K562 (cell line): ENCODE results near the gene CD79A. TPM values are rescaled to one million over a fixed set of nuclear protein-coding genes. Genes with fewer than 3 reads are reported as not detected.

Source experiments
- ATAC-seq: fragments of 200-7000 bp; cut with Tn5 transposase; 3 replicates; pipeline ENCODE4 v1.9.1; 2020; ENCODE audit warnings: moderate library complexity
- BruUV-seq: library from RNA; stranded (reverse); fragments of 400-500 nt; replicated peaks from 2 replicates; lab custom pipeline; 2021; lab: Mats Ljungman, UMichigan
- CTCF ChIA-PET: fragments of 300-600 bp; formaldehyde crosslinking; extraction: SDS; loops from one replicate; lab custom pipeline; 2021; ENCODE audit warnings: low intra/inter-chr PET ratio; lab: Yijun Ruan, JAX
- POLR2A ChIA-PET: fragments of 300-600, 350-650 bp; sonication (Branson Sonifier 250); formaldehyde crosslinking; extraction: SDS; loops from one replicate; lab custom pipeline; 2021; ENCODE audit warnings: antibody characterized with exemption, inconsistent platforms; lab: Yijun Ruan, JAX
- DNase-seq, 4 experiments: peaks; one replicate each; pipeline versions ENCODE4 v3.0.0 to v3.0.0-alpha.2; 2011 to 2018; ENCODE audit warnings: low spot score in 3 of 4, mixed read lengths in 3 of 4; ENCODE audit errors: extremely low read depth in 1 of 4
- FAIRE-seq: peaks from 2 replicates; lab custom pipeline; 2011; peaks lifted over from hg19 to GRCh38; lab: Jason Lieb, UNC
- H2AFZ ChIP-seq: 2 replicates; pipeline ENCODE4 v1.6.0; 2011; ENCODE audit warnings: low read depth, low read length, control low read depth, inconsistent platforms
- H3K27ac ChIP-seq: fragments of 200-600 bp; 3 replicates; pipeline ENCODE4 v1.8.0; 2011; ENCODE audit warnings: low read depth, mild to moderate bottlenecking, control low read depth, inconsistent platforms, low read length, moderate library complexity, mixed read lengths; ENCODE audit errors: extremely low read depth
- H3K27me3 ChIP-seq, 2 experiments: fragments of 300-600 bp in 1 of 2; 2 replicates in 1 of 2; 3 replicates in 1 of 2; pipeline versions ENCODE4 v1.6.0 to v1.8.0; 2011; ENCODE audit warnings: inconsistent platforms in 2 of 2, low read length in 2 of 2, mild to moderate bottlenecking in 1 of 2, mixed read lengths in 1 of 2, moderate library complexity in 1 of 2; ENCODE audit not compliant: control insufficient read depth in 2 of 2, insufficient read depth in 2 of 2
- H3K36me3 ChIP-seq: fragments of 300-600 bp; 3 replicates; pipeline ENCODE4 v1.8.0; 2011; ENCODE audit warnings: mild to moderate bottlenecking, low read length, inconsistent platforms; ENCODE audit not compliant: control insufficient read depth, insufficient read depth
- H3K4me1 ChIP-seq, 2 experiments: fragments of 200-600 bp in 1 of 2; replicated peaks in 1 of 2; 2 replicates in 1 of 2; 3 replicates in 1 of 2; pipeline versions ENCODE4 v1.5.1 to v1.8.0; 2011; ENCODE audit warnings: inconsistent platforms in 2 of 2, low read length in 2 of 2, mild to moderate bottlenecking in 1 of 2, mixed read lengths in 1 of 2, moderate library complexity in 1 of 2; ENCODE audit not compliant: control insufficient read depth in 2 of 2, insufficient read depth in 2 of 2
- H3K4me2 ChIP-seq: 2 replicates; pipeline ENCODE4 v1.6.1; 2011; ENCODE audit warnings: low read length, control low read depth, inconsistent platforms, mixed read lengths; ENCODE audit not compliant: insufficient read depth
- H3K4me3 ChIP-seq: fragments of 200-600 bp; sonication (generic), shearing (Covaris generic); 2 replicates; pipeline ENCODE4 v1.5.1; 2016; ENCODE audit warnings: control low read depth, inconsistent platforms
- H3K79me2 ChIP-seq: fragments of 200-600 bp; 3 replicates; pipeline ENCODE4 v1.8.0; 2011; ENCODE audit warnings: low read length, inconsistent platforms; ENCODE audit not compliant: control insufficient read depth, insufficient read depth
- H3K9ac ChIP-seq, 2 experiments: 2 replicates each; pipeline versions ENCODE4 v1.6.0 to v1.6.1; 2011; ENCODE audit warnings: low read depth in 2 of 2, low read length in 2 of 2, control low read depth in 1 of 2, inconsistent platforms in 1 of 2, mild to moderate bottlenecking in 1 of 2, mixed read lengths in 1 of 2; ENCODE audit not compliant: insufficient read depth in 1 of 2
- H3K9me1 ChIP-seq: one replicate; pipeline ENCODE4 v1.6.0; 2011; ENCODE audit warnings: inconsistent platforms, mild to moderate bottlenecking, low read length, moderate library complexity; ENCODE audit not compliant: control insufficient read depth, insufficient read depth
- H3K9me3 ChIP-seq: replicated peaks from 2 replicates; pipeline ENCODE4 v1.5.1; 2011; ENCODE audit warnings: low read depth, low read length, inconsistent platforms; ENCODE audit not compliant: control insufficient read depth, insufficient read depth
- H4K20me1 ChIP-seq: replicated peaks from 2 replicates; pipeline ENCODE4 v1.6.1; 2011; ENCODE audit warnings: low read length, inconsistent platforms, mixed read lengths; ENCODE audit not compliant: control insufficient read depth, insufficient read depth
- E4F1 ChIP-seq: fragments of 250-450 bp; sonication (Bioruptor Pico); IDR thresholded peaks from 2 replicates; pipeline ENCODE4 v1.5.0; 2021; ENCODE audit warnings: mild to moderate bottlenecking, borderline replicate concordance
- FOXJ2 ChIP-seq: fragments of 200-800 bp; sonication (Bioruptor generic); IDR thresholded peaks from 2 replicates; pipeline ENCODE4 v1.6.1; 2016; ENCODE audit warnings: missing genetic modification characterization, missing compliant biosample characterization
- FOXP1 ChIP-seq: sonication (generic); formaldehyde crosslinking; IDR thresholded peaks from 2 replicates; pipeline ENCODE4 v1.8.0; 2022; ENCODE audit warnings: mild to moderate bottlenecking, missing genetic modification reagents
- POLR2A ChIP-seq: fragments of 450-650 bp; conservative IDR thresholded peaks from 2 replicates; pipeline ENCODE4 v1.6.1; 2016
- SREBF2 ChIP-seq: sonication (generic); formaldehyde crosslinking; IDR thresholded peaks from 2 replicates; pipeline ENCODE4 v1.4.0; 2020; ENCODE audit warnings: mild to moderate bottlenecking, missing genetic modification reagents
- SUPT5H ChIP-seq: fragments of 450-650 bp; IDR thresholded peaks from 2 replicates; pipeline ENCODE4 v1.6.1; 2016
- ZBTB33 ChIP-seq: sonication (generic); formaldehyde crosslinking; IDR thresholded peaks from 2 replicates; pipeline ENCODE4 v1.8.1; 2023; ENCODE audit warnings: mild to moderate bottlenecking, missing genetic modification reagents
- ZNF584 ChIP-seq: fragments of 200-800 bp; sonication (Bioruptor generic); IDR thresholded peaks from 2 replicates; pipeline ENCODE4 v1.6.1; 2016; ENCODE audit warnings: low read depth, mild to moderate bottlenecking, missing genetic modification characterization, missing compliant biosample characterization
- WGBS: fragments of 100-300 bp; shearing (Covaris generic); methylation state at CpG from one replicate; pipeline ENCODE4 v1.1.6; 2016; ENCODE audit warnings: low coverage, mixed read lengths; ENCODE audit not compliant: insufficient coverage; ENCODE audit errors: missing lambda C conversion rate; 5-methylcytosine and 5-hydroxymethylcytosine counted together
- in situ Hi-C: fragments of 300-500 bp; cut with MboI; formaldehyde crosslinking; loops from 4 replicates; pipeline ENCODE4 v1.15.0; 2018; ENCODE audit warnings: inconsistent platforms, mixed read lengths
- intact Hi-C: fragments of 100-400 bp; cut with micrococcal nuclease; formaldehyde crosslinking; loops from 2 replicates; pipeline ENCODE4 v1.14.2; 2022
- polyA plus RNA-seq, 8 experiments: library from polyadenylated mRNA; depleted of rRNA in 4 of 8; stranded (reverse) in 5 of 8; unstranded in 3 of 8; fragments of >200 nt; fragmentation: Nextera tagmentation in 2 of 8; fragmentation: Illumina TruSeq in 1 of 8; extraction: Ambion mirVana in 2 of 8; extraction: Trizol in 1 of 8; gene quantifications; 2 replicates each; pipeline versions ENCODE4 v1.2.1 to v1.2.3, GENCODE V29; 2011 to 2014; ENCODE audit warnings: inconsistent platforms in 1 of 8, missing spikeins in 1 of 8
- total RNA-seq, 7 experiments: library from RNA; depleted of rRNA in 6 of 7; stranded (reverse); fragments of >200 nt in 6 of 7; fragmentation: Illumina TruSeq in 2 of 7; extraction: Trizol in 2 of 7; gene quantifications; 2 replicates each; pipeline versions ENCODE4 v1.2.1 to v1.2.3, GENCODE V29; 2011 to 2021; ENCODE audit warnings: low replicate concordance in 1 of 7
- TF ChIP-seq, protein P1 (sequence below): fragments of 200-800 bp; sonication (Bioruptor generic); IDR thresholded peaks from 2 replicates; pipeline ENCODE4 v1.6.1; 2017; ENCODE audit warnings: missing genetic modification characterization, missing compliant biosample characterization
- TF ChIP-seq, protein P2 (sequence below), 2 experiments: fragments of 450-650 bp in 1 of 2; sonication (generic) in 1 of 2; formaldehyde crosslinking; conservative IDR thresholded peaks; 2 replicates each; pipeline versions ENCODE4 v1.4.0 to v1.8.1; 2020 to 2022; ENCODE audit warnings: mild to moderate bottlenecking in 1 of 2, missing genetic modification reagents in 1 of 2

CD79A gene
- total and polyA plus RNA-seq, 9 of the 15 experiments (the other 6 are each of a cell fraction or from before 2014, with no cell fraction given) = 0.04 to 0.72 (median 0.17) TPM; not detected in 3

- 80% methylated on average over 3 of the region's 3 CpGs for WGBS
- Histone ChIP-seq H3K9me1 (no peaks in the 10 kb centered on the region), H3K4me3 (no peak overlapping the region), H3K36me3 (peaks cover 59% of the 10 kb centered on the region; the same call in 2 of the 3 replicates), H3K9ac (0 out of 4 replicates have a peak overlapping the region, but pooled peaks of 1 of the 2 experiments have one; percentile 19), H3K4me2 (no peak overlapping the region), H3K79me2 (peaks cover 27% of the 10 kb centered on the region), H4K20me1 (peaks cover 45% of the 10 kb centered on the region), H3K27me3 (no peaks in the 10 kb centered on the region), H3K9me3 (no peaks in the 10 kb centered on the region), H3K27ac (no peak overlapping the region), H2AFZ (no peak overlapping the region), H3K4me1 (peaks cover under 1 to 28% of the 10 kb centered on the region in 2 experiments; a peak in 3 of 5 replicates)
- ChIA-PET POLR2A (interaction anchor here (0.6 to 6.2 kb wide), 9 partner anchors 10 to 96 kb away, joined by 3 to 54 read pairs (median 3); partner anchors contain the start of gene RPS19), CTCF (no interaction called here)
- in situ Hi-C loops = loop anchor here (5.0 kb wide), 1 partner anchor 77 kb away; no protein-coding TSS in a partner anchor
- no TSS peak for BruUV-seq
- FAIRE-seq = no peak
- intact Hi-C loops = no loop called here
- TF ChIP-seq, protein P1, sequence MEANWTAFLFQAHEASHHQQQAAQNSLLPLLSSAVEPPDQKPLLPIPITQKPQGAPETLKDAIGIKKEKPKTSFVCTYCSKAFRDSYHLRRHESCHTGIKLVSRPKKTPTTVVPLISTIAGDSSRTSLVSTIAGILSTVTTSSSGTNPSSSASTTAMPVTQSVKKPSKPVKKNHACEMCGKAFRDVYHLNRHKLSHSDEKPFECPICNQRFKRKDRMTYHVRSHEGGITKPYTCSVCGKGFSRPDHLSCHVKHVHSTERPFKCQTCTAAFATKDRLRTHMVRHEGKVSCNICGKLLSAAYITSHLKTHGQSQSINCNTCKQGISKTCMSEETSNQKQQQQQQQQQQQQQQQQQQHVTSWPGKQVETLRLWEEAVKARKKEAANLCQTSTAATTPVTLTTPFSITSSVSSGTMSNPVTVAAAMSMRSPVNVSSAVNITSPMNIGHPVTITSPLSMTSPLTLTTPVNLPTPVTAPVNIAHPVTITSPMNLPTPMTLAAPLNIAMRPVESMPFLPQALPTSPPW (CRISPR knock-in tag) = 0 out of 2 replicates have a peak, but pooled peaks have one; percentile 16
- no peak for TF ChIP-seq FOXJ2
- TF ChIP-seq E4F1 (CRISPR knock-in tag) = no peak
- peak; percentile 29 for TF ChIP-seq SUPT5H
- 0 out of 2 replicates have a peak, but pooled peaks have one; percentile 27 for TF ChIP-seq ZBTB33 (CRISPR knock-in tag)
- TF ChIP-seq, protein P2, sequence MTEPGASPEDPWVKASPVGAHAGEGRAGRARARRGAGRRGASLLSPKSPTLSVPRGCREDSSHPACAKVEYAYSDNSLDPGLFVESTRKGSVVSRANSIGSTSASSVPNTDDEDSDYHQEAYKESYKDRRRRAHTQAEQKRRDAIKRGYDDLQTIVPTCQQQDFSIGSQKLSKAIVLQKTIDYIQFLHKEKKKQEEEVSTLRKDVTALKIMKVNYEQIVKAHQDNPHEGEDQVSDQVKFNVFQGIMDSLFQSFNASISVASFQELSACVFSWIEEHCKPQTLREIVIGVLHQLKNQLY (CRISPR knock-in tag; conservative IDR thresholded peaks at IDR 0.05) = no peak
- peak; percentile 64; the same call in 1 of the 2 replicates for TF ChIP-seq POLR2A
- TF ChIP-seq ZNF584 = no peak
- no peak for TF ChIP-seq FOXP1 (CRISPR knock-in tag)
- no peak for TF ChIP-seq SREBF2 (CRISPR knock-in tag)
- DNase-seq = no peak
- ATAC-seq = no peak
Measured at GRCh38 chr19:41870401-41870873, 6.6 kb upstream of the CD79A start.
